SK-N-SH treated with all-trans-retinoic acid at 6 μM for 48 hours (cell line): ENCODE data around the gene CD28.

Source experiments
- ATAC-seq: fragments of 200-7000 bp; cut with Tn5 transposase; 3 replicates; pipeline ENCODE4 v1.9.1; 2020; ENCODE audit warnings: mild to moderate bottlenecking, moderate library complexity
- ARNTL ChIP-seq: fragments of 450-650 bp; formaldehyde crosslinking; IDR thresholded peaks from 2 replicates; pipeline ENCODE4 v1.5.0; 2020; ENCODE audit warnings: low read depth, mild to moderate bottlenecking, moderate library complexity, borderline replicate concordance
- BACH2 ChIP-seq: fragments of 250-450 bp; sonication (Bioruptor Pico); IDR thresholded peaks from 2 replicates; pipeline ENCODE4 v1.9.0; 2021; ENCODE audit warnings: mild to moderate bottlenecking, borderline replicate concordance
- CREB5 ChIP-seq: fragments of 250-450 bp; sonication (Bioruptor Pico); IDR thresholded peaks from 2 replicates; pipeline ENCODE4 v1.5.1; 2020; ENCODE audit warnings: low read depth, mild to moderate bottlenecking, moderate library complexity
- CSDC2 ChIP-seq: fragments of 250-450 bp; sonication (Bioruptor Pico); IDR thresholded peaks from 2 replicates; pipeline ENCODE4 v1.5.0; 2020; ENCODE audit warnings: mild to moderate bottlenecking, moderate library complexity
- CSRNP3 ChIP-seq: fragments of 250-450 bp; sonication (Bioruptor Pico); IDR thresholded peaks from 2 replicates; pipeline ENCODE4 v1.5.1; 2021; ENCODE audit warnings: mild to moderate bottlenecking, moderate library complexity
- ESRRG ChIP-seq: fragments of 250-450 bp; sonication (Bioruptor Pico); IDR thresholded peaks from 2 replicates; pipeline ENCODE4 v1.6.1; 2021; ENCODE audit warnings: mild to moderate bottlenecking
- GLIS3 ChIP-seq: fragments of 250-450 bp; sonication (Bioruptor Pico); IDR thresholded peaks from 2 replicates; pipeline ENCODE4 v1.5.0; 2020; ENCODE audit warnings: mild to moderate bottlenecking, moderate library complexity
- ISL1 ChIP-seq: fragments of 250-450 bp; sonication (Bioruptor Pico); IDR thresholded peaks from 2 replicates; pipeline ENCODE4 v2.1.2; 2022; ENCODE audit warnings: mild to moderate bottlenecking, moderate library complexity
- OSR1 ChIP-seq: fragments of 250-450 bp; sonication (Bioruptor Pico); IDR thresholded peaks from 2 replicates; pipeline ENCODE4 v1.8.0; 2022; ENCODE audit warnings: moderate library complexity, mild to moderate bottlenecking, inconsistent platforms
- PATZ1 ChIP-seq: fragments of 250-450 bp; sonication (Bioruptor Pico); IDR thresholded peaks from 2 replicates; pipeline ENCODE4 v1.8.0; 2020; ENCODE audit warnings: mild to moderate bottlenecking, moderate library complexity, borderline replicate concordance
- POU6F1 ChIP-seq: fragments of 250-450 bp; sonication (Bioruptor Pico); IDR thresholded peaks from 2 replicates; pipeline ENCODE4 v1.8.0; 2021; ENCODE audit warnings: low read depth, mild to moderate bottlenecking, moderate library complexity, borderline replicate concordance
- PPARA ChIP-seq: fragments of 250-450 bp; sonication (Bioruptor Pico); IDR thresholded peaks from 2 replicates; pipeline ENCODE4 v1.5.0; 2020; ENCODE audit warnings: mild to moderate bottlenecking, borderline replicate concordance
- SNAI2 ChIP-seq: fragments of 250-450 bp; sonication (Bioruptor Pico); IDR thresholded peaks from 2 replicates; pipeline ENCODE4 v1.5.0; 2020; ENCODE audit warnings: mild to moderate bottlenecking, moderate library complexity
- TOX ChIP-seq: fragments of 250-450 bp; sonication (Bioruptor Pico); IDR thresholded peaks from 2 replicates; pipeline ENCODE4 v1.8.0; 2021; ENCODE audit warnings: mild to moderate bottlenecking, moderate library complexity, borderline replicate concordance
- TSHZ2 ChIP-seq: fragments of 250-450 bp; sonication (Bioruptor Pico); IDR thresholded peaks from 2 replicates; pipeline ENCODE4 v1.5.0; 2020; ENCODE audit warnings: mild to moderate bottlenecking, moderate library complexity
- ZC3H10 ChIP-seq: fragments of 250-450 bp; sonication (Bioruptor Pico); IDR thresholded peaks from 2 replicates; pipeline ENCODE4 v1.5.1; 2021; ENCODE audit warnings: mild to moderate bottlenecking, moderate library complexity
- ZFP3 ChIP-seq: fragments of 250-450 bp; sonication (Bioruptor Pico); IDR thresholded peaks from 2 replicates; pipeline ENCODE4 v1.5.0; 2020; ENCODE audit warnings: mild to moderate bottlenecking, moderate library complexity
- ZFP30 ChIP-seq: fragments of 450-650 bp; formaldehyde crosslinking; IDR thresholded peaks from 2 replicates; pipeline ENCODE4 v1.5.0; 2022; ENCODE audit warnings: mild to moderate bottlenecking, moderate library complexity
- ZNF565 ChIP-seq: fragments of 450-650 bp; formaldehyde crosslinking; conservative IDR thresholded peaks from 2 replicates; pipeline ENCODE4 v1.5.0; 2020; ENCODE audit warnings: low read depth, mild to moderate bottlenecking, moderate library complexity
- ZNF8 ChIP-seq: fragments of 450-650 bp; formaldehyde crosslinking; IDR thresholded peaks from 2 replicates; pipeline ENCODE4 v1.5.0; 2020; ENCODE audit warnings: mild to moderate bottlenecking, moderate library complexity

CD28 gene

GRCh38 chr2:203670939-203671338 lies 35.5 kb upstream of the CD28 start:
- no peak for TF ChIP-seq ZNF8 (CRISPR knock-in tag)
- no peak for TF ChIP-seq BACH2 (CRISPR knock-in tag)
- no peak for TF ChIP-seq ZC3H10 (CRISPR knock-in tag)
- no peak for TF ChIP-seq PPARA (CRISPR knock-in tag)
- no peak for TF ChIP-seq SNAI2 (CRISPR knock-in tag)
- TF ChIP-seq CSRNP3 = no peak
- TF ChIP-seq ISL1 (CRISPR knock-in tag) = no peak
- TF ChIP-seq CSDC2 (CRISPR knock-in tag) = no peak
- TF ChIP-seq ZNF565 (CRISPR knock-in tag) = no peak
- TF ChIP-seq TOX (CRISPR knock-in tag) = no peak
- TF ChIP-seq TSHZ2 (CRISPR knock-in tag) = no peak
- no peak for TF ChIP-seq ZFP30 (CRISPR knock-in tag)
- ATAC-seq = no peak

- no peak for TF ChIP-seq OSR1 (CRISPR knock-in tag)
- TF ChIP-seq SNAI2 (CRISPR knock-in tag) = no peak
- TF ChIP-seq ZNF8 (CRISPR knock-in tag) = no peak
- no peak for TF ChIP-seq CREB5 (CRISPR knock-in tag)
- TF ChIP-seq ZNF565 (CRISPR knock-in tag) = no peak
- no peak for TF ChIP-seq GLIS3
- no peak for TF ChIP-seq TOX (CRISPR knock-in tag)
- no peak for TF ChIP-seq CSDC2 (CRISPR knock-in tag)
- TF ChIP-seq ARNTL (CRISPR knock-in tag) = no peak
- no peak for TF ChIP-seq PATZ1
- no peak for TF ChIP-seq ZC3H10 (CRISPR knock-in tag)
- TF ChIP-seq ZFP3 (CRISPR knock-in tag) = no peak
- no peak for TF ChIP-seq POU6F1 (CRISPR knock-in tag)
- no peak for TF ChIP-seq BACH2 (CRISPR knock-in tag)
- no peak for TF ChIP-seq ZFP30 (CRISPR knock-in tag)
- TF ChIP-seq, all 23 proteins: peak for 0
- no peak for ATAC-seq
Observed at GRCh38 chr2:203671876-203672275, 34.6 kb upstream of the CD28 start.

- ATAC-seq = no peak
- TF ChIP-seq ESRRG (CRISPR knock-in tag) (no peak), ISL1 (CRISPR knock-in tag) (no peak), ARNTL (CRISPR knock-in tag) (no peak), GLIS3 (no peak), TSHZ2 (CRISPR knock-in tag) (no peak), PPARA (CRISPR knock-in tag) (no peak), ZFP30 (CRISPR knock-in tag) (no peak), ZNF565 (CRISPR knock-in tag) (no peak), ZNF8 (CRISPR knock-in tag) (no peak), PATZ1 (no peak), ZFP3 (CRISPR knock-in tag) (no peak), CSRNP3 (no peak), TOX (CRISPR knock-in tag) (no peak), CSDC2 (CRISPR knock-in tag) (no peak)
Observed at GRCh38 chr2:203672856-203673255, 33.6 kb upstream of the CD28 start.
